CD14-positive monocyte (primary cell): ENCODE results near the gene FHOD3. TPM values are rescaled to one million over a fixed set of nuclear protein-coding genes. Genes with fewer than 3 reads are reported as not detected.
A peak's percentile ranks its signal among the peaks of the same experiment; 100 is the strongest.

Experiments
- DNase-seq, 3 donors: peaks; one replicate each; pipeline ENCODE4 v3.0.0-alpha.2; 2011 to 2022
- H2AFZ ChIP-seq: 2 replicates; pipeline ENCODE4 v1.6.0; 2012; ENCODE audit warnings: mild to moderate bottlenecking, low read depth, low read length, inconsistent platforms; ENCODE audit not compliant: insufficient read depth, poor library complexity, severe bottlenecking
- H3K27ac ChIP-seq, 2 donors: 1 replicate in 1 of 2; 2 replicates in 1 of 2; pipeline ENCODE4 v1.5.1; 2012 to 2013; ENCODE audit warnings: low read length in 2 of 2, control low read depth in 1 of 2, inconsistent platforms in 1 of 2, low read depth in 1 of 2, mild to moderate bottlenecking in 1 of 2
- H3K27me3 ChIP-seq, 2 donors: one replicate each; pipeline versions ENCODE4 v1.6.0 to v1.6.1; 2011 to 2013; ENCODE audit warnings: low read length in 2 of 2; ENCODE audit not compliant: control insufficient read depth in 2 of 2, insufficient read depth in 2 of 2
- H3K36me3 ChIP-seq, 2 donors: replicated peaks in 1 of 2; 1 replicate in 1 of 2; 2 replicates in 1 of 2; pipeline versions ENCODE4 v1.5.1 to v1.6.1; 2012 to 2013; ENCODE audit warnings: low read length in 2 of 2, control low read depth in 1 of 2, inconsistent platforms in 1 of 2, mild to moderate bottlenecking in 1 of 2; ENCODE audit not compliant: insufficient read depth in 2 of 2, control insufficient read depth in 1 of 2
- H3K4me1 ChIP-seq, 2 donors: 1 replicate in 1 of 2; 2 replicates in 1 of 2; pipeline versions ENCODE4 v1.5.1 to v1.6.1; 2012 to 2013; ENCODE audit warnings: low read length in 2 of 2, control low read depth in 1 of 2, inconsistent platforms in 1 of 2, mild to moderate bottlenecking in 1 of 2, moderate library complexity in 1 of 2; ENCODE audit not compliant: insufficient read depth in 2 of 2, control insufficient read depth in 1 of 2
- H3K4me2 ChIP-seq: replicated peaks from 2 replicates; pipeline ENCODE3; 2012; ENCODE audit warnings: low read length, moderate library complexity, mild to moderate bottlenecking; ENCODE audit not compliant: poor library complexity, severe bottlenecking; ENCODE audit errors: extremely low read depth
- H3K4me3 ChIP-seq, 3 experiments: fragments of 200-600 bp in 1 of 3; sonication (generic) in 1 of 3; replicated peaks in 1 of 3; 1 replicate in 2 of 3; 2 replicates in 1 of 3; pipeline ENCODE4 v1.5.1; 2011 to 2013; ENCODE audit warnings: low read length in 3 of 3, mild to moderate bottlenecking in 3 of 3, control low read depth in 2 of 3, low read depth in 2 of 3, inconsistent platforms in 1 of 3, moderate library complexity in 1 of 3
- H3K79me2 ChIP-seq: 2 replicates; pipeline ENCODE4 v1.6.0; 2012; ENCODE audit warnings: mild to moderate bottlenecking, control low read depth, inconsistent platforms, low read length, moderate library complexity; ENCODE audit not compliant: insufficient read depth
- H3K9ac ChIP-seq: 2 replicates; pipeline ENCODE4 v1.6.0; 2017; ENCODE audit warnings: low read length, mild to moderate bottlenecking; ENCODE audit not compliant: insufficient read depth, poor library complexity, severe bottlenecking
- H3K9me3 ChIP-seq, 2 donors: replicated peaks in 1 of 2; 1 replicate in 1 of 2; 2 replicates in 1 of 2; pipeline versions ENCODE4 v1.5.1 to v1.6.1; 2012 to 2013; ENCODE audit warnings: low read length in 2 of 2, control low read depth in 1 of 2; ENCODE audit not compliant: control insufficient read depth in 1 of 2, insufficient read depth in 1 of 2
- H4K20me1 ChIP-seq: 2 replicates; pipeline ENCODE4 v1.6.0; 2012; ENCODE audit warnings: mild to moderate bottlenecking, low read length, control low read depth, moderate library complexity; ENCODE audit not compliant: insufficient read depth
- H3K27ac Mint-ChIP-seq, 7 donors: one replicate each; pipeline ENCODE4 v1.8.0; 2020; ENCODE audit warnings: mild to moderate bottlenecking in 7 of 7, mixed read lengths in 7 of 7, moderate library complexity in 6 of 7, inconsistent platforms in 2 of 7
- H3K27me3 Mint-ChIP-seq, 3 donors: one replicate each; pipeline ENCODE4 v1.8.0; 2021 to 2022; ENCODE audit warnings: low read depth in 3 of 3, mild to moderate bottlenecking in 3 of 3, mixed read lengths in 3 of 3, moderate library complexity in 3 of 3, inconsistent platforms in 1 of 3
- H3K36me3 Mint-ChIP-seq, 2 donors: one replicate each; pipeline ENCODE4 v1.8.0; 2020; ENCODE audit warnings: mixed read lengths in 2 of 2, inconsistent platforms in 1 of 2, mild to moderate bottlenecking in 1 of 2
- H3K4me1 Mint-ChIP-seq: one replicate; pipeline ENCODE4 v1.8.0; 2020; ENCODE audit warnings: mild to moderate bottlenecking, mixed read lengths
- H3K4me3 Mint-ChIP-seq, 2 donors: one replicate each; pipeline ENCODE4 v1.8.0; 2020; ENCODE audit warnings: mild to moderate bottlenecking in 2 of 2, mixed read lengths in 2 of 2, moderate library complexity in 1 of 2
- H3K9me3 Mint-ChIP-seq, 7 donors: one replicate each; pipeline ENCODE4 v1.8.0; 2020 to 2022; ENCODE audit warnings: mixed read lengths in 7 of 7, mild to moderate bottlenecking in 6 of 7, moderate library complexity in 6 of 7, inconsistent platforms in 2 of 7
- CTCF ChIP-seq: fragments of 200-600 bp; IDR thresholded peaks from one replicate; pipeline ENCODE4 v1.8.0; 2022; ENCODE audit warnings: antibody characterized with exemption, mild to moderate bottlenecking
- WGBS: methylation state at CpG from one replicate; pipeline ENCODE4 v1.1.5; 2013; ENCODE audit warnings: missing lambda C conversion rate; ENCODE audit not compliant: insufficient coverage; 5-methylcytosine and 5-hydroxymethylcytosine counted together
- intact Hi-C, 2 donors: fragments of 100-400 bp; cut with micrococcal nuclease; formaldehyde crosslinking; loops; one replicate each; pipeline versions ENCODE4 v1.15.0 to v1.15.1; 2023
- polyA plus RNA-seq, 3 donors: library from polyadenylated mRNA; depleted of rRNA in 1 of 3; unstranded in 2 of 3; stranded (reverse) in 1 of 3; fragments of 300-500 nt in 2 of 3; fragments of >200 nt in 1 of 3; fragmentation: Illumina TruSeq in 2 of 3; gene quantifications; 1 replicate in 2 of 3; 2 replicates in 1 of 3; pipeline ENCODE4 v1.2.3, GENCODE V29; 2012 to 2021

Gene FHOD3
- polyA plus RNA-seq, 3 donors, result not detected

DNA sequence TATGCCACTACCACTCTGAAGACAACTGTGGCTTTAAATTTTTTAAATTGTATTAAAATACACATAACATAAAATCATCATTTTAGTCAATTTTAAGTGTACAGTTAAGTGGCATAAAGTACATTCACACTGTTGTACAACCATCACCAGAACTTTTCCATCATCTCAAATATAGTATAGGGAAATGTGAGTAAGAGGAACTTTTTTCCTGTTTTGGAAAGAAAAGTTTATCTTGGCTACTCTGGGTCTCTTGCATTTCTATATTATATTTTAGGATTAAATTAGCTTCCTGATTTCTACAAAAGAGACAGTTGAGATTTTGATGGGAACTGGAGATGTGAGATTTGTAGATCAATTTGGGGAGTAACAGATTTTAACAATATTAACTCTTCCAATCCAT lies 528.0 kb downstream of the FHOD3 start:
- H3K27ac ChIP-seq, result no peak overlapping the region
- no peak overlapping the region for H3K9ac ChIP-seq
- no peak overlapping the region for H3K4me3 ChIP-seq
- no peak for TF ChIP-seq CTCF
- H3K4me1 Mint-ChIP-seq, result peaks cover 23% of the 10 kb centered on the region
- DNase-seq, result no peak
- H3K27ac Mint-ChIP-seq, result no peak overlapping the region
- no peaks in the 10 kb centered on the region for H3K9me3 ChIP-seq
- H3K4me3 Mint-ChIP-seq, result no peak overlapping the region
- no peaks in the 10 kb centered on the region for H3K27me3 ChIP-seq
- no peaks in the 10 kb centered on the region for H4K20me1 ChIP-seq
- H3K4me2 ChIP-seq, result no peak overlapping the region
- H3K36me3 Mint-ChIP-seq, result peaks cover 2 to 12% of the 10 kb centered on the region in 2 donors
- H3K4me1 ChIP-seq, result peaks cover 16 to 22% of the 10 kb centered on the region in 2 donors
- H3K79me2 ChIP-seq, result peaks cover 12% of the 10 kb centered on the region
- peaks cover 0 to 6% of the 10 kb centered on the region in 2 donors for H3K36me3 ChIP-seq
- intact Hi-C loops, result no loop called here
- H2AFZ ChIP-seq, result no peak overlapping the region
- H3K9me3 Mint-ChIP-seq, result no peaks in the 10 kb centered on the region
- H3K27me3 Mint-ChIP-seq, result peaks cover 0 to 2% (median 2%) of the 10 kb centered on the region in 3 donors

DNA sequence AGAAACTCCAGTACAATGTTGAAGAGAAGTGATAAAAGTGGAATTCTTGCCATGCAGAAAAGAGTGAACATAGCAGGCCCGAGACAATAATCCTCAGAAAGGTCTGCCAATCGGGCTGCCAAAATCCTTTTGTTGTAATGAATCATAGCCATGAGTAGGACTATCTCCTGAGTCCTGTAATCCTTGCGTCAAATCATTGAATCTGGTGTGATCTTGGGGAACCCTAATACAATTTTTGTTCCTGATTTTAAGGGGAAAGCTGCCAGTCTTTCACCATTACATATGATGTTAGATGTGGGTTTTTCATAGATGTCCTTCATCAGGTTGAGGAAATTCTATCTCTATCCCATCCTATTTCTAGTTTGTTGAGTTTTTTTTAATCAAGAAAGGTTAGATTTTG lies 529.0 kb downstream of the FHOD3 start:
- Histone ChIP-seq H4K20me1 (no peaks in the 10 kb centered on the region), H2AFZ (no peak overlapping the region), H3K79me2 (peaks cover 12% of the 10 kb centered on the region), H3K4me2 (no peak overlapping the region), H3K9ac (no peak overlapping the region), H3K4me1 (peaks cover 16 to 22% of the 10 kb centered on the region in 2 donors), H3K36me3 (peaks cover 0 to 6% of the 10 kb centered on the region in 2 donors), H3K4me3 (no peak overlapping the region), H3K27me3 (no peaks in the 10 kb centered on the region), H3K9me3 (no peaks in the 10 kb centered on the region), H3K27ac (no peak overlapping the region)
- Mint-ChIP-seq H3K27ac (no peak overlapping the region), H3K4me1 (peaks cover 23% of the 10 kb centered on the region), H3K36me3 (peaks cover 2 to 10% of the 10 kb centered on the region in 2 donors), H3K9me3 (no peaks in the 10 kb centered on the region), H3K27me3 (peaks cover 0 to 2% (median 2%) of the 10 kb centered on the region in 3 donors), H3K4me3 (no peak overlapping the region)
- DNase-seq, result peak in 1 of 3 donors; percentile 7
- 100% methylated on average over 2 of the region's 3 CpGs for WGBS
- intact Hi-C loops, result no loop called here
- no peak for TF ChIP-seq CTCF
